T-helper 22 cell (primary cell): Measurements from ENCODE around the gene OR2Y1.
"Not testable (repeated sequence)": the region's sequence is repeated elsewhere in the genome, so short reads cannot be mapped to it uniquely, and the experiment has no call there.

Experiments used
- DNase-seq: peaks from one replicate; pipeline ENCODE4 v3.0.0-alpha.2; 2020; ENCODE audit warnings: low read depth

Gene OR2Y1, protein sequence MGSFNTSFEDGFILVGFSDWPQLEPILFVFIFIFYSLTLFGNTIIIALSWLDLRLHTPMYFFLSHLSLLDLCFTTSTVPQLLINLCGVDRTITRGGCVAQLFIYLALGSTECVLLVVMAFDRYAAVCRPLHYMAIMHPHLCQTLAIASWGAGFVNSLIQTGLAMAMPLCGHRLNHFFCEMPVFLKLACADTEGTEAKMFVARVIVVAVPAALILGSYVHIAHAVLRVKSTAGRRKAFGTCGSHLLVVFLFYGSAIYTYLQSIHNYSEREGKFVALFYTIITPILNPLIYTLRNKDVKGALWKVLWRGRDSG

GRCh38 chr5:180739958-180740357, at the start of gene OR2Y1:
Gene OR2Y1, minus strand, starts transcription at chr5:180740058. Its CDS starts 0 bp downstream, at chr5:180740058.
- no peak for DNase-seq

GRCh38 chr5:180788651-180789410, 49.0 kb upstream of the OR2Y1 start:
- not testable (repeated sequence) for DNase-seq

DNA sequence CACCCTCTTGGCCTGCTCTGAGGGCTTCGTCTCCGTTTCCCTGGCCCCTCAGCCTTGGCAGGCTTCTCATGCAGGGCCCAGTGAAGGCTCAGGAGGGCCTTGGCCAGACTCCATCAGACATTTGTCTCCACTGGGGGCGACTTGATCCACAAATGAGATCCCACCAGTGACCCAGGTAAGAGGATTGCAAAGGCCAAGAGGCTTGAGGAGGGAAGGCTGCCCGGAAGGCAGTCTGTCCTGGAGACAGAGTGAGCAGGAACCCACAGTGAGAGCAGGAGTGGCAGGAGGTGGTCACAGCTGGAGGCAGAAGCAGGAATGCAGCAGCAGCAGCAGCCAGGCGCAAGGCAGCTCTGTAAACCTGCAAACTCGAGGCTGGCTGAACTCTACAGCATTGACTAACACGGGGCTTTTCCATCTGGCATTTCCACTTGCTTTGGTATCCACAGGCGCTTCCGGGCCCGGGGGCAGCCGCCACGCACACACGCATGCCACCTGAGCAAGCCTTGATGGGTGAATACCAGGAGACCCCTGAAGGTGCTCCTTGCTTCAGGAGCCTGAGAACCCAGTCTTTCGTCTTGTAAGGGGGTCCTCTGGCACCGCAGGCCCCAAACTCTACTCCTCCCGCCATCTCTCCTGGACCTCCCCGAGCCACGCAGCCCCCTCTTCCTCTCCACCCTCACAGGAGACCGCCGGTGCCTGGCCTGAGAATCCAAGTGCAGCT, 48.0 kb upstream of the OR2Y1 start:
- no peak for DNase-seq

DNA sequence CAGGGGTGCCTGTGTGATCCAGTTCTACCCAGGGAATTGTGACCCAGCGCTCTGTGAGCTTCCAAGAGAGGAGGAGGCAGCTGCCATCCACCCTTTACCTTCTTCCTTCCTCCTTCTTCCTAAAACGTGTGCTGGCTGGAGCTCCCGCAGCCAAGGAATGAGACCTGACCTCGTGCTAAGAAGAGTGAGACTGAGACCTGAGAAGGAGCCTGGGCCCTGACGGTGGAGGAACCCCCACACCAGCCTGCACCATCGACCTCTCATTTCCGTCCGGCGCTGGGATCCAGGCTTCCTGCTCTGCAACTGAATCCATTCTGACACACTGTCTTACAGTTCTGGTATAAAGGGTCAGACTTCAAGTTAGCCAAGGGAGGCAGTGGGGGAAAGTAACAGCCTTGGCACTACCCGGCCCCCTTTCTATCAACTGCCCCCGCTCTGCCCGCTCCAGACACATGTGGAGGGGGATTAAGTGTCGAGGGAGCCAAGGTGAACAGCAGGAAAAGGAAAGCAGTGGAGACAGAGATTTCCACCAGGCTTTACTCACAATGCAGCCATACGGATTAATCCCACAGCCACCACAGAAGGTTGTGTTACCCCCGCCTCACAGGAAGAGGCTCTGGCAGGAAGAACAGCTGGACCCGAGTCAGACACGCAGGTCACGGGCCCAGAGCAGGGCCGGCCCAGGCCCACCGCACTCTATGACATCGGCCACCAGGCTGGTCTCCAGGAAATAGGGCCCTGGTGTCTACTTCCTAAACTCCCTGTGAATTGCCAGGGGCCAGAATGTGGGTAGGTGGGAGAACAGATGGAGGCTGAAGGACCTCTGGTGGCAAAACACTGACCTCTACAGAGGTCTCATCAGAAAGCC, 46.9 kb upstream of the OR2Y1 start:
- DNase-seq = no peak

DNA sequence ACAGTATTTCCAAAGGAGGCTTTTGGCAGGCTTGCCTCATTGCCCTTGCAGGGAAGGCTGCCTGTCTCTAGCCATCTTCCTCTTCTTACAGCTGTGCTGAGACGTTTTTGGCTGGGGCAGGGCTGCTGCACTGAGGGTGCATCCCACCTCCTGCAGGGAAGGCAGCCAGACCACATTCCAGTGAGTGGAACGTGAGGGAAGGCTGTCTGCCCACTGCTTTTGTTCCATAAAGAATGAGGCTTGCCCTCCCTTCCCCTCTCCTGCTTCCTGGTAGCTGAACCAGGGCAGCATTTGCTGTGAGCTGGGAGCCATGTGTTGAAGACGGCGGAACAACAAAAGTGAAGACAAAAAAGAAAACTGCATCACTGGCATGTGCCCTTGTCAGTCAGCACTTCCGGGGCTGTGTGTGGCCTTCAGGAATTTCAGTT, 46.0 kb upstream of the OR2Y1 start:
- no peak for DNase-seq

DNA sequence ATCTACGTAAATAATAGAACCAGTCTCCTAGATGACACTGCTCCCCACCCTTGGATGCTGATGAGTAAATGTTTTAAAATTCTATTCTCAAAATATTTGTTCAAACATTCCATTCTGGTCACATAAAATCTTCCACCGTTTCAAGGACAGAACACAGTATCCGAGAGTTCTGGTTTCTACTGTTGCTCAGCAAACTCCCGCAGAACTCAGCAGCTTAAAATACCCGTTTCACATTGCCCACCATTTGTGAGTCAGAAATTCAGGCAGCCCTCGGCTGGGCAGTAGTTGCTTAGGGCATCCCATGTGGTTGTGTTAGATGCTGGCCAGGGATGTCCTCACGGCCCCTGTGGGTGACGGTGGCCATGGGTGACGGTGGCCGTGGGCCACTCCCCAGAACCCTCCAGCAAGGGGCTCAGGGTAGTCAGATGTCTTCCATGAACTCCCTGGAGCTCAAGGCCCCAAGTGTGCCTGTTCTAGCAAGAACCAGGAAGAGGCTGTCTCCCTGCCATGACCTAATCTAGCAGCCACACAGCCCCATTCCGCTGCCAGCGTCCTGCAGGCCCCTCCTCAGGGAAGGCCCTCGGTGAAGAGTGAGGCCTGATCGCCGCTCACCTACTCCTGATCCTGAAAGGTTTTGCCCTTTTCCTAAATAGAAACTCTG, 45.4 kb upstream of the OR2Y1 start:
- no peak for DNase-seq

GRCh38 chr5:180784497-180785097, 44.7 kb upstream of the OR2Y1 start:
- peak; percentile 44 for DNase-seq

GRCh38 chr5:180783340-180784052, 43.6 kb upstream of the OR2Y1 start:
- no peak for DNase-seq

DNA sequence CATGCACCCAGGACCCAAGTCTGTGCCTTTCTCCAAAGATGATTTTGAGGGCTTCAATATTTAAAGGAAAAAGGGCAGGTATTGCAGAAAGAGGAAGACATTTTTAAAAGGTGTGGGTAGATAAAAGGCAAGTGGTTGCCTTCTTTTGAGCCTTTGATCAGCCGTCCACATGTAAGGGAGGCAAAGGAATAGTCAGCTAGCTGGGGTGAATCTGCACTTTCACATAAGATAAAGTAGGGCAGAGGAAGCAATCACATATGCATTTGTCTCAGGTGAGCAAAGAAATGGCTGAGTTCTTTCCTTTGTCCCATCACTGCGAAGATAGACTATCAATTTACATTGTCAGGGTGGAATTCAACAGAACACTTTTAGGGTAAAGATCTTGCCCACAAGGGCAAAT, 42.9 kb upstream of the OR2Y1 start:
- DNase-seq = no peak

DNA sequence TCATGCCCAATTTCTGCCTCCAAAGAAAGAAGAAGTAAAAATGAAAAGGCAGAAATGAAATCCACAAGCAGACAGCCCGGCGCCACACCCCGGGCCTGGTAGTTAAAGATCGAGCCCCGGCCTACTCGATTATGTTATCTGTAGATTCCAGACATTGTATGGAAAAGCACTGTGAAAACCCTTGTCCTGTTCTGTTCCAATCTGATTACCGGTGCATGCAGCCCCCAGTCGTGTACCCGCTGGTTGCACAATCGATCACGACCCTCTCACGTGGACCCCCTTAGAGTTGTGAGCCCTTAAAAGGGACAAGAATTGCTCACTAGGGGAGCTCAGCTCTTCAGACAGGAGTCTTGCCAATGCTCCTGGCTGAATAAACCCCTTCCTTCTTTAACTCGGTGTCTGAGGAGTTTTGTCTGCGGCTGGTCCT, 42.1 kb upstream of the OR2Y1 start:
- DNase-seq = not testable (repeated sequence)

DNA sequence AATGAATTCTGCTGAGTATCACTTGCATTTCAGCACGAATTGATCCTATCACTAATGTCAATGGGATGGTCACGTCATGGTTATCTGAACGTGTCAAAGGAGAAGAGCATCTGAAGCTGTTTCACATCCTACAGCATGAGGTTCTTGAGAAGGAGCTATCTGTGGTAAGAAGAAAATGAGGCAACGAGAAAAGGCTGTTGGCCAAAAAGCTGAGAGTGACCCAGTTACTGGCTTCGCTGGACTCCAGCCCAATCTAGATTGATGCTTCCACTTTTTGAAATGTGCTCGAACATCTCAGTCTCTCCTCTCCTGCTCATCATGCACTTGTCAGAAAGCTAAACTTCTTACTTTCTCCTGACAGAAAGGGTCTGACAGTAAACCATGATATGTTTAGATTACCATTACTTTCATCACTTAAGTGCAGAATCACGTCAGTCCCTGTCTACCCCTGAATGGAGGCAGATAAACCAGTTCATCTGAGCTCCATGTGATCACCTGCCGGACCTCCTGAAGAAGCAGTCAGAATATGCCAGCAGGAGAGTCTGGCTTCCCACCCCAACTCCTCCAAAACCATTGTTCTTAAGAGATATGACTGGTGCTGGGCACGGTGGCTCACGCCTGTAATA, 40.2 kb upstream of the OR2Y1 start:
- no peak for DNase-seq

- DNase-seq = no peak
Observed at GRCh38 chr5:180777475-180777874, 37.6 kb upstream of the OR2Y1 start.

DNA sequence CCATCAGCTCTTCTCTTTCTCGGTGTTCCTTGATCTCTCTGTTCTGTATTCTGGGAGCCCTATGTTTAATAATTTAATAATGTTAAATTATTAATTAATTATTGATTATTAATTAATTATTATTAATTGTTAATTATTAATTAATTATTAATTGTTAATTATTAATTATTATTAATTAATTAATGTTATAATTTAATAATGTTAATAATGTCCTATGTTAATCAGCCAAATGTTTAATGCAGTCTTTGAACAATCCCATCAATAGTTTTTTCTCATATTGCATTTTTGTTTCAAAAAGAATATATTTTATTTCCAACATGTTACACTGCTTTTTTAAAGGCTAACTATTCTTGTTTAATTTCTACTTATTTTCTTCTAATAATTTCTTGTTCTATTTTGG, 36.5 kb upstream of the OR2Y1 start:
- DNase-seq = no peak

DNA sequence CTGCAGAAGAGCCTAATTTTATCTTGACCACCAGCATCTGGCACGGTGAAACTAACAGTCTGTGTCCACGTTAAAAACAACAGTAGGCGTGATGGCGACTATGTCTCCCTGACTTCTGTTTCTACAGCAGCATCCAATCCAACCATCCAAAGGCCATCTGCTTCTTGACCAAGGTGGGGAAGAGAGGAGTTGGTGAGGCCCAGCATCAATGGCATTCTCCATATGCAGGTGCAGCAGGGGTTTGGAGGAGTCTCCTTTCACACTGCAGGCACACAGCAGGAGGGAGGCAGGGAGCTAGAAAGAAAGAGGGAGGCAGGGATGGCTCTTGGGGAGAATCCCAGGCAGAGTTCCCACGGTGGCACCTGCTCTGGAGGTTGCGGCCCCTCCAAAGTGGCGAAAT, 35.8 kb upstream of the OR2Y1 start:
- no peak for DNase-seq

GRCh38 chr5:180771839-180772238, 32.0 kb upstream of the OR2Y1 start:
- no peak for DNase-seq

- DNase-seq = no peak
Observed at GRCh38 chr5:180769821-180770220, 30.0 kb upstream of the OR2Y1 start.

DNA sequence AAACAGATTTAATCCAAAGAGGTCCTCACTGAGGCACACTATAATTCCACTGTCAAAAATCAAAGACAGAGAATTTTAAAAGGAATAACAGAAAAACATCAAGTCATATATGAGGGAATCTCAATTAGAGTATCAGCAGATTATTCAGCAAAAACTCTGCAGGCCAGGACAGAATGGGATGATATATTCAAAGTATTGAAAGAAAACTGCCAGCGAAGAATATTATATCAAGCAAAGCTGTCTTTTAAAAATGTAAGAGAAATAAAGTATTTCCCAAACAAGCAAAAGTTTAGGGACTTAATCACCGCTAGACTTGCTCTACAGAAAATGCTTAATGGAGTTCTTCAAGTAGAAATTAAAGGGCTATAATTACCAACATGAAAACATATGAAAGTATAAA, 15.7 kb upstream of the OR2Y1 start:
- DNase-seq = no peak

- DNase-seq = no peak
Observed at GRCh38 chr5:180744253-180744652, 4.4 kb upstream of the OR2Y1 start.

- no peak for DNase-seq
Observed at GRCh38 chr5:180742727-180743126, 2.9 kb upstream of the OR2Y1 start.

DNA sequence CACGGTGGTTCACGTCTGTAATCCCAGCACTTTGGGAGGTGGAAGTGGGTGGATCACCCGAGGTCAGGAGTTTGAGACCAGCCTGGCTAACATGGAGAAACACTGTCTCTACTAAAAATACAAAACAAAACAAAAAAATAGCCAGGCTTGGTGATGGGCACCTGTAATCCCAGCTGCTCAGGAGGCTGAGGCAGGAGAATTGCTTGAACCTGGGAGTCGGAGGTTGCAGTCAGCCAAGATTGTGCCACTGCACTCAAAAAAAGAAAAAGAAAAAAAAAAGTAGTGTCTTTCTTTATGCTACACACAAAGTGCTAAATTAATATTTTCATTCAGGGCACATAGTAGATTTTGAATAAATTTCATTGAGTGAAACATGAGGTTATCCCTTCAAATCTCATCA, 1.1 kb upstream of the OR2Y1 start:
- not testable (repeated sequence) for DNase-seq
